SK-N-SH treated with all-trans-retinoic acid at 6 μM for 48 hours (cell line): ENCODE data around the gene LDHA.

Experiments
- ATAC-seq: fragments of 200-7000 bp; cut with Tn5 transposase; 3 replicates; pipeline ENCODE4 v1.9.1; 2020; ENCODE audit warnings: mild to moderate bottlenecking, moderate library complexity
- ARNTL ChIP-seq: fragments of 450-650 bp; formaldehyde crosslinking; IDR thresholded peaks from 2 replicates; pipeline ENCODE4 v1.5.0; 2020; ENCODE audit warnings: low read depth, mild to moderate bottlenecking, moderate library complexity, borderline replicate concordance
- BACH2 ChIP-seq: fragments of 250-450 bp; sonication (Bioruptor Pico); IDR thresholded peaks from 2 replicates; pipeline ENCODE4 v1.9.0; 2021; ENCODE audit warnings: mild to moderate bottlenecking, borderline replicate concordance
- CSDC2 ChIP-seq: fragments of 250-450 bp; sonication (Bioruptor Pico); IDR thresholded peaks from 2 replicates; pipeline ENCODE4 v1.5.0; 2020; ENCODE audit warnings: mild to moderate bottlenecking, moderate library complexity
- ESRRG ChIP-seq: fragments of 250-450 bp; sonication (Bioruptor Pico); IDR thresholded peaks from 2 replicates; pipeline ENCODE4 v1.6.1; 2021; ENCODE audit warnings: mild to moderate bottlenecking
- GLIS3 ChIP-seq: fragments of 250-450 bp; sonication (Bioruptor Pico); IDR thresholded peaks from 2 replicates; pipeline ENCODE4 v1.5.0; 2020; ENCODE audit warnings: mild to moderate bottlenecking, moderate library complexity
- OSR1 ChIP-seq: fragments of 250-450 bp; sonication (Bioruptor Pico); IDR thresholded peaks from 2 replicates; pipeline ENCODE4 v1.8.0; 2022; ENCODE audit warnings: moderate library complexity, mild to moderate bottlenecking, inconsistent platforms
- RARB ChIP-seq: fragments of 250-450 bp; sonication (Bioruptor Pico); IDR thresholded peaks from 2 replicates; pipeline ENCODE4 v1.8.0; 2021; ENCODE audit warnings: mild to moderate bottlenecking, moderate library complexity
- SNAI2 ChIP-seq: fragments of 250-450 bp; sonication (Bioruptor Pico); IDR thresholded peaks from 2 replicates; pipeline ENCODE4 v1.5.0; 2020; ENCODE audit warnings: mild to moderate bottlenecking, moderate library complexity
- TCF4 ChIP-seq: fragments of 250-450 bp; sonication (Bioruptor Pico); IDR thresholded peaks from 2 replicates; pipeline ENCODE4 v1.8.0; 2021; ENCODE audit warnings: mild to moderate bottlenecking, moderate library complexity, borderline replicate concordance
- TOX ChIP-seq: fragments of 250-450 bp; sonication (Bioruptor Pico); IDR thresholded peaks from 2 replicates; pipeline ENCODE4 v1.8.0; 2021; ENCODE audit warnings: mild to moderate bottlenecking, moderate library complexity, borderline replicate concordance
- ZC3H10 ChIP-seq: fragments of 250-450 bp; sonication (Bioruptor Pico); IDR thresholded peaks from 2 replicates; pipeline ENCODE4 v1.5.1; 2021; ENCODE audit warnings: mild to moderate bottlenecking, moderate library complexity
- ZFP3 ChIP-seq: fragments of 250-450 bp; sonication (Bioruptor Pico); IDR thresholded peaks from 2 replicates; pipeline ENCODE4 v1.5.0; 2020; ENCODE audit warnings: mild to moderate bottlenecking, moderate library complexity
- ZFP30 ChIP-seq: fragments of 450-650 bp; formaldehyde crosslinking; IDR thresholded peaks from 2 replicates; pipeline ENCODE4 v1.5.0; 2022; ENCODE audit warnings: mild to moderate bottlenecking, moderate library complexity
- ZNF565 ChIP-seq: fragments of 450-650 bp; formaldehyde crosslinking; conservative IDR thresholded peaks from 2 replicates; pipeline ENCODE4 v1.5.0; 2020; ENCODE audit warnings: low read depth, mild to moderate bottlenecking, moderate library complexity
- ZNF70 ChIP-seq: fragments of 450-650 bp; formaldehyde crosslinking; IDR thresholded peaks from 2 replicates; pipeline ENCODE4 v1.5.0; 2020; ENCODE audit warnings: mild to moderate bottlenecking, moderate library complexity
- ZNF8 ChIP-seq: fragments of 450-650 bp; formaldehyde crosslinking; IDR thresholded peaks from 2 replicates; pipeline ENCODE4 v1.5.0; 2020; ENCODE audit warnings: mild to moderate bottlenecking, moderate library complexity
- TF ChIP-seq, protein P1 (sequence below): fragments of 250-450 bp; sonication (Bioruptor Pico); IDR thresholded peaks from 2 replicates; pipeline ENCODE4 v1.5.0; 2020; ENCODE audit warnings: mild to moderate bottlenecking, moderate library complexity
- TF ChIP-seq, protein P2 (sequence below): fragments of 250-450 bp; sonication (Bioruptor Pico); IDR thresholded peaks from 2 replicates; pipeline ENCODE4 v1.5.1; 2021; ENCODE audit warnings: mild to moderate bottlenecking, moderate library complexity
- TF ChIP-seq, protein P3 (sequence below): fragments of 250-450 bp; sonication (Bioruptor Pico); IDR thresholded peaks from 2 replicates; pipeline ENCODE4 v1.8.0; 2021; ENCODE audit warnings: low read depth, mild to moderate bottlenecking, moderate library complexity, borderline replicate concordance
- TF ChIP-seq, protein P4 (sequence below): fragments of 250-450 bp; sonication (Bioruptor Pico); IDR thresholded peaks from 2 replicates; pipeline ENCODE4 v1.5.1; 2020; ENCODE audit warnings: low read depth, mild to moderate bottlenecking, moderate library complexity

LDHA gene

DNA sequence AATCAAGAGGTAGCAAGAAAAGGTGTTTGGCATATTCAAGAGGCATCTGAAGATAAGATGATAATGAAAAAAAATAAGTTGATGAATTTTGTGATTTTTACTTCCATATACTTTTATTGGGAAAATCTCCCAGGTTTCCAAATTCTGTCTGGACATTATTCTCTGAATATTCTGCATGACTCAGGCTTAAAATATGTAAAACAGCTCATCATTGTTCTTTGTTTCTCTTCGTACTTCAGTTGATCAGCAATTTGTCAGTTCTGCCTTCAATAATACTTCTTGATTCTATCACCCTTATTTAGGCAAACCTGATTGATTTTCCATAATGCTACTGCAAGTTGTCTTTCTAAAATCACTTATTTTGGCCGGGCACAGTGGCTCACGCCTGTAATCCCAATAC lies 41.8 kb upstream of the LDHA start (continued):
- TF ChIP-seq, protein P1, sequence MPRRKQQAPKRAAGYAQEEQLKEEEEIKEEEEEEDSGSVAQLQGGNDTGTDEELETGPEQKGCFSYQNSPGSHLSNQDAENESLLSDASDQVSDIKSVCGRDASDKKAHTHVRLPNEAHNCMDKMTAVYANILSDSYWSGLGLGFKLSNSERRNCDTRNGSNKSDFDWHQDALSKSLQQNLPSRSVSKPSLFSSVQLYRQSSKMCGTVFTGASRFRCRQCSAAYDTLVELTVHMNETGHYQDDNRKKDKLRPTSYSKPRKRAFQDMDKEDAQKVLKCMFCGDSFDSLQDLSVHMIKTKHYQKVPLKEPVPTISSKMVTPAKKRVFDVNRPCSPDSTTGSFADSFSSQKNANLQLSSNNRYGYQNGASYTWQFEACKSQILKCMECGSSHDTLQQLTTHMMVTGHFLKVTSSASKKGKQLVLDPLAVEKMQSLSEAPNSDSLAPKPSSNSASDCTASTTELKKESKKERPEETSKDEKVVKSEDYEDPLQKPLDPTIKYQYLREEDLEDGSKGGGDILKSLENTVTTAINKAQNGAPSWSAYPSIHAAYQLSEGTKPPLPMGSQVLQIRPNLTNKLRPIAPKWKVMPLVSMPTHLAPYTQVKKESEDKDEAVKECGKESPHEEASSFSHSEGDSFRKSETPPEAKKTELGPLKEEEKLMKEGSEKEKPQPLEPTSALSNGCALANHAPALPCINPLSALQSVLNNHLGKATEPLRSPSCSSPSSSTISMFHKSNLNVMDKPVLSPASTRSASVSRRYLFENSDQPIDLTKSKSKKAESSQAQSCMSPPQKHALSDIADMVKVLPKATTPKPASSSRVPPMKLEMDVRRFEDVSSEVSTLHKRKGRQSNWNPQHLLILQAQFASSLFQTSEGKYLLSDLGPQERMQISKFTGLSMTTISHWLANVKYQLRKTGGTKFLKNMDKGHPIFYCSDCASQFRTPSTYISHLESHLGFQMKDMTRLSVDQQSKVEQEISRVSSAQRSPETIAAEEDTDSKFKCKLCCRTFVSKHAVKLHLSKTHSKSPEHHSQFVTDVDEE (CRISPR knock-in tag), result no peak
- no peak for TF ChIP-seq GLIS3 (CRISPR knock-in tag)

DNA sequence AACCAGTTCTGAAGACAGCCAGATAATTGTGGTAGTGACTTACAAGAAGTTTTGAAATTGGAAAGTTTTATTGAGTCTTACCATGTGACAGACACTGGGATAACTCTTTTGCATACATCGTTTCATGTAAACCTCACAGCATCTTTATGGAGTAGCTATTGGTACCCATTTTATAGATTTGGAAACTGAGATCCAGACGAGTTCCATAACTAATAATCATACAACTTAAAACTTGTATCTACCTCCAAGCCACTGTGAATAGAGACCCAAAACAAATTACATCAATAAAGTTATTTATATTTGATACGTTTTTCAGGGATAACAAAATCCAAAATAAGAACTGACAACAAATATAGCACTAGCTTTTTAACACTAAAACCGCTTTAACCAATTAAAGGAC lies 35.7 kb upstream of the LDHA start:
- TF ChIP-seq OSR1 (CRISPR knock-in tag), result no peak
- no peak for TF ChIP-seq TOX (CRISPR knock-in tag)
- TF ChIP-seq ZC3H10 (CRISPR knock-in tag), result no peak
- no peak for TF ChIP-seq ARNTL (CRISPR knock-in tag)
- TF ChIP-seq ZFP30 (CRISPR knock-in tag), result no peak
- no peak for TF ChIP-seq CSDC2 (CRISPR knock-in tag)
- no peak for TF ChIP-seq BACH2 (CRISPR knock-in tag)
- TF ChIP-seq RARB, result no peak
- TF ChIP-seq ESRRG (CRISPR knock-in tag), result no peak
- TF ChIP-seq, protein P2, sequence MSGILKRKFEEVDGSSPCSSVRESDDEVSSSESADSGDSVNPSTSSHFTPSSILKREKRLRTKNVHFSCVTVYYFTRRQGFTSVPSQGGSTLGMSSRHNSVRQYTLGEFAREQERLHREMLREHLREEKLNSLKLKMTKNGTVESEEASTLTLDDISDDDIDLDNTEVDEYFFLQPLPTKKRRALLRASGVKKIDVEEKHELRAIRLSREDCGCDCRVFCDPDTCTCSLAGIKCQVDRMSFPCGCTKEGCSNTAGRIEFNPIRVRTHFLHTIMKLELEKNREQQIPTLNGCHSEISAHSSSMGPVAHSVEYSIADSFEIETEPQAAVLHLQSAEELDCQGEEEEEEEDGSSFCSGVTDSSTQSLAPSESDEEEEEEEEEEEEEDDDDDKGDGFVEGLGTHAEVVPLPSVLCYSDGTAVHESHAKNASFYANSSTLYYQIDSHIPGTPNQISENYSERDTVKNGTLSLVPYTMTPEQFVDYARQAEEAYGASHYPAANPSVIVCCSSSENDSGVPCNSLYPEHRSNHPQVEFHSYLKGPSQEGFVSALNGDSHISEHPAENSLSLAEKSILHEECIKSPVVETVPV, result no peak
- no peak for TF ChIP-seq ZNF565 (CRISPR knock-in tag)
- no peak for TF ChIP-seq TCF4
- no peak for TF ChIP-seq SNAI2 (CRISPR knock-in tag)
- no peak for TF ChIP-seq ZNF8 (CRISPR knock-in tag)
- TF ChIP-seq GLIS3 (CRISPR knock-in tag), result no peak
- TF ChIP-seq, protein P3, sequence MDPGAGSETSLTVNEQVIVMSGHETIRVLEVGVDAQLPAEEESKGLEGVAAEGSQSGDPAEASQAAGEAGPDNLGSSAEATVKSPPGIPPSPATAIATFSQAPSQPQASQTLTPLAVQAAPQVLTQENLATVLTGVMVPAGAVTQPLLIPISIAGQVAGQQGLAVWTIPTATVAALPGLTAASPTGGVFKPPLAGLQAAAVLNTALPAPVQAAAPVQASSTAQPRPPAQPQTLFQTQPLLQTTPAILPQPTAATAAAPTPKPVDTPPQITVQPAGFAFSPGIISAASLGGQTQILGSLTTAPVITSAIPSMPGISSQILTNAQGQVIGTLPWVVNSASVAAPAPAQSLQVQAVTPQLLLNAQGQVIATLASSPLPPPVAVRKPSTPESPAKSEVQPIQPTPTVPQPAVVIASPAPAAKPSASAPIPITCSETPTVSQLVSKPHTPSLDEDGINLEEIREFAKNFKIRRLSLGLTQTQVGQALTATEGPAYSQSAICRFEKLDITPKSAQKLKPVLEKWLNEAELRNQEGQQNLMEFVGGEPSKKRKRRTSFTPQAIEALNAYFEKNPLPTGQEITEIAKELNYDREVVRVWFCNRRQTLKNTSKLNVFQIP (CRISPR knock-in tag), result no peak
- ATAC-seq, result no peak

DNA sequence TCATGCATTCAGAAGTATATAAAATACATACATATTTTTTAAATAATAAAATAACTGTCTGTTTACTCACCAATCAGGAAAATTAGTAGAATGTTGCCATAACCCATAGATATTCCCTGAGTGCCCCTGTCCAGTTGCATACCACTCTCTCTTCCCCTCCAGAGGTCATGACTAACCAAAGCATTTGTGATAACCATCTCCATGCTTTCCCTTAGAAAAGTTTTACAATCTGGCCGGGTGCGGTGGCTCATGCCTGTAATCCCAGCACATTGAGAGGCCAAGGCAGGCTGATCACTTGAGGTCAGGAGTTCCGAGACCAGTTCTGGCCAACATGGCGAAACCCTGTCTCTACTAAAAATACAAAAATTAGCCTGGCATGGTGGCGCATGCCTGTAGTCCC lies 33.2 kb upstream of the LDHA start:
- TF ChIP-seq SNAI2 (CRISPR knock-in tag) (no peak), ZNF70 (CRISPR knock-in tag) (no peak), ESRRG (CRISPR knock-in tag) (no peak), ZFP3 (CRISPR knock-in tag) (no peak), RARB (no peak), ZFP30 (CRISPR knock-in tag) (no peak)
- TF ChIP-seq, protein P1 (CRISPR knock-in tag), result no peak
- TF ChIP-seq, protein P4, sequence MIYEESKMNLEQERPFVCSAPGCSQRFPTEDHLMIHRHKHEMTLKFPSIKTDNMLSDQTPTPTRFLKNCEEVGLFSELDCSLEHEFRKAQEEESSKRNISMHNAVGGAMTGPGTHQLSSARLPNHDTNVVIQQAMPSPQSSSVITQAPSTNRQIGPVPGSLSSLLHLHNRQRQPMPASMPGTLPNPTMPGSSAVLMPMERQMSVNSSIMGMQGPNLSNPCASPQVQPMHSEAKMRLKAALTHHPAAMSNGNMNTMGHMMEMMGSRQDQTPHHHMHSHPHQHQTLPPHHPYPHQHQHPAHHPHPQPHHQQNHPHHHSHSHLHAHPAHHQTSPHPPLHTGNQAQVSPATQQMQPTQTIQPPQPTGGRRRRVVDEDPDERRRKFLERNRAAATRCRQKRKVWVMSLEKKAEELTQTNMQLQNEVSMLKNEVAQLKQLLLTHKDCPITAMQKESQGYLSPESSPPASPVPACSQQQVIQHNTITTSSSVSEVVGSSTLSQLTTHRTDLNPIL, result no peak
- TF ChIP-seq, protein P2, result no peak
- peak; percentile 71 for ATAC-seq
